Measurements from ENCODE around the gene USP28.
"Not testable (repeated sequence)": the region's sequence is repeated elsewhere in the genome, so short reads cannot be mapped to it uniquely, and the experiment has no call there.

- TF ChIP-seq CTCF, EP300, POLR2A, POLR2AphosphoS5 (IDR thresholded peaks at IDR 0.05): not testable (repeated sequence)
These were observed 4.1 kb upstream of the USP28 start for GRCh38 chr11:113879446-113879845.
